C4-2B (cell line): ENCODE measurements around the gene DNAL4.

Experiments used
- CTCF ChIP-seq: fragments of 450-650 bp; conservative IDR thresholded peaks from 2 replicates; pipeline ENCODE4 v1.5.1; 2017; ENCODE audit warnings: mild to moderate bottlenecking
- ZFX ChIP-seq: fragments of 450-650 bp; IDR thresholded peaks from 2 replicates; pipeline ENCODE4 v1.6.1; 2017

GRCh38 chr22:38842512-38843200, 48.7 kb upstream of the DNAL4 start:
- TF ChIP-seq CTCF: no peak
- no peak for TF ChIP-seq ZFX
